NCI-H524 (cell line): ENCODE results near the gene CFC1.
"Not testable (repeated sequence)": the region's sequence is repeated elsewhere in the genome, so short reads cannot be mapped to it uniquely, and the experiment has no call there.

Experiments used
- DNase-seq, 2 experiments: peaks; one replicate each; lab custom pipeline; 2025; lab: John Stamatoyannopoulos, UW

Gene CFC1

DNA sequence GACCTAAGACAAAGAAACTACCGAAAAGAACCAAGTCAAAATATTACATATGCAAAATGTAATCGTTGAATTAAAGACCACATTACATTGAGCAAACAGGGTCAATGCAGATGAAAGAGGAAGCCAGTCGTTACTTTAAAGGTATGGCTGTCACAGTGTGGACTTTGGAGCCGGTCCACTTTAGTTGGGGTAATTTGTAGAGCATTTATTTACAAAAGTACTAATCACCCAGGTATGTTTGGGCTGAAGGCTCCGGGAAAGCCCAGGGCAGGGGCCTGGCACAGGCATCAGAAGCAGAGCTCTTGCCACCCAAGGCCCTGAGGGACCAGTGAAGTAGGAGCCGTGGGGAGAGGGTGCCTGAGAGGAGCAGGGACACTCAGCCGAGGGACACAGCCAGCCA is 15.8 kb downstream of the CFC1 start:
- DNase-seq: not testable (repeated sequence)

DNA sequence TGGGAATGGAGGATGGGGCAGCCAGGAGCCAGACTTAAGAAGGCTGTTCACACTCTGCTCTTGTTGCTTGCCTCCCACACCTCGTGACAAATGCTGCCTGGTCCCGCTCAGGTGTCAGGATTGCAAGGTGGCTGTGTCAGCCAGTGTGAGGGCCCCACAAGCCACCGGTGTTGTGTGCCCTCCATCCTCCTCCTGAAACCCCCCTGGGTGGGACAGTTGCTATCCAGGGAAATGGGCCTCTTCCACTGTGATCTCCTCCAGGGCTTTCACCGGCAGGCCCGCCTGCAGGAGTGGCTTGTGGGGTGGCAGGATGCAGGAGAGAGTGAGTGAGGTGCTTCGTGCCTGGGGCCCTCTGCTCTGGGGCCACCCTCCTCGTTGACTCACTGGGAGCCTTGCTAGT is 16.4 kb downstream of the CFC1 start:
- DNase-seq: not testable (repeated sequence)

DNA sequence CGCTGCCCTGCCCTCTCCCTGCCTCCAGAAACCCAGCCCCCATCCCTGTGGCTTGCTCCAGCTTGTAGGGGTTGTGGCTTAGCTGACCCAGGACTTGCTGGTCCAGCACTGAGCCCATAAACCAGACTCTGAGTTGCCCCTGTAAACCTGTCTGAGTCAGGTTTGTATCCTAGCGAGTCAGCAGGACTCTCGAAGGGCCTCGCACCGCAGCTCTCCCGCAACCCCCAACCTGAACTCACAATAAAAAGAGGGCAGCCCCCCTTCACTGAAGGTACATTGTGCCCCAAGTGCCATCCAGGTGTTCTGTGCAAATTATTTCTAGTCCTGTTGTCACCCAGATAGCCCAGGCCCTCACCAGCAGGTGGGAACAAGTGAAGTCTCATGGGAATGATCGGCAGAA is 17.9 kb downstream of the CFC1 start:
- DNase-seq: not testable (repeated sequence)

DNA sequence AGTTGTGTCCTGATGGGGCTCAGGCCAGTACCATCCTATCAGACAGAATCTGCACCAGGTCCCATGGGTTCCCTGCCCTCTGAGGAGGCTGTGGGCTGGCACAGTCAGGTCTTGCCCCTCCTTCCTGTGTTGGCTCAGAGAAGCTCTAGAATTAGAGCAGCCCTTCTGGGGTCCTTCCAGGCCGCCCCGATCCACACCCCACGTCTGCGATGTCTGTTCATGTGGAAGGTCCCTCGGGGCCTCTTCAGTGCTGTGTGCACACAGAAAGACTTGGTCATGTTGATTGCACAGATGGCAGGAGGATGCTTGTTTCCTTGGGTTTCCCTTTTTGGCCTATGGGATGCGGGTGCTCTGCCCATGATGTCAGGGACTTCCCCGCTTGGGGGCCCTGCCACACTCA is 20.3 kb downstream of the CFC1 start:
- not testable (repeated sequence) for DNase-seq

DNA sequence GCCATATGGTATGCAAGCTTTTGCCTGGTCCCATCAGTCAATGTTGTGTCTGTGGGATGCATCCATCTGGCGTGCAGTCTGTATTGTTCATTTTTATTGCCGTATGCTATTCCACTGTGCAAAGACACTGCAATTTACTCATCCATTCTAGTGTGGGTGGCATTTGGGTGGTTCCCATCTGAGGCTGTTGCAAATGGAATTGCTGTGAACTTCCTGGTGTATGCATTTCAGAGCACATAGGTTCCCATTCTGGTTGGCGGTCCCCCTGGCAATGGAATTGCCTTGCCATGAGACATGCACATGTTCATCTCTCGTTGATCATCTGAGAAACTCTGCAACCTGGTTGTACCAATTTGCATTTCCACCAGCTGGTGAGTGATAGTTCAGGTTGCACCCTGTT is 21.8 kb downstream of the CFC1 start:
- DNase-seq: not testable (repeated sequence)

DNA sequence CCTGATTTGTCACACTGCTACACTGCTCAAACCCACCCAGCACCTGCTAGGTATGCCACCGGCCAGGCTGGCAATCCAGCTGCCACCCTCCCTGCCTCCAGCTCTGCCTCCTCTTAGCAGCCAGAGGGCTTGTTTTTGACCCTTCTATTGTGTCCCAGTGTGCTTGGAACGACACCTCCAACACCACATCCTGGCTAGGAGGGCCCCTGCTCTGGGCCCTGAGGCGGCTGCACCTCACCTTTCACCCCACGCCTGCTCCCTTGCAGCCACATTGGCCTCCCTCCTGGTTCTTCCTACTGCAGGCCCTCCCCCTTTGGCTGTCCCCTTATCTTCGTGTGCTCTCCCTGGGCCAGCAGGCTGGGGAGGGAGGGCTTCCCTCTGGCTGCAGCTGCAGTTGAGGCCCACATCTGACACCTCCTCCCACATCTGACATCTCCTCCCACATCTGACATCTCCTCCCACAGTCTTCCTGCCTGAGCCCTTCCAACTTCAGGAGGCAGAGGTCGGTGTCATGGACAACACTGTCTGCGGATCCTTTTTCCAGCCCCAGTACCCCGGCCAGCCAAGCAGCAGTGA is 23.1 kb downstream of the CFC1 start:
- not testable (repeated sequence) for DNase-seq

DNA sequence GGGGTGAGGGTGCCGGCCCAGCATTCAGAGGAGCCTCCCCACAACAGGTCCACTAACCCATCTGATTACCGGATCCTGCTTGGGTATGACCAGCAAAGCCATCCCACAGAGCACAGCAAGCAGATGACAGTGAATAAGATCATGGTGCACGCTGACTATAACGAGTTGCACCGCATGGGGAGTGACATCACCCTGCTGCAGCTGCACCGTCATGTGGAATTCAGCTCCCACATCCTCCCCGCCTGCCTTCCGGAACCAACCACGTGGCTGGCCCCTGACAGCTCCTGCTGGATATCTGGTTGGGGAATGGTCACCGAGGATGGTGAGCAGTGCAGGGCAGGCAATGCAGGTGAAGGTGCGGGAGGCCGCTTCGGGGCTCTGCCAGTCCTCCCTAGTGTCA is 25.1 kb downstream of the CFC1 start:
- DNase-seq: not testable (repeated sequence)

DNA sequence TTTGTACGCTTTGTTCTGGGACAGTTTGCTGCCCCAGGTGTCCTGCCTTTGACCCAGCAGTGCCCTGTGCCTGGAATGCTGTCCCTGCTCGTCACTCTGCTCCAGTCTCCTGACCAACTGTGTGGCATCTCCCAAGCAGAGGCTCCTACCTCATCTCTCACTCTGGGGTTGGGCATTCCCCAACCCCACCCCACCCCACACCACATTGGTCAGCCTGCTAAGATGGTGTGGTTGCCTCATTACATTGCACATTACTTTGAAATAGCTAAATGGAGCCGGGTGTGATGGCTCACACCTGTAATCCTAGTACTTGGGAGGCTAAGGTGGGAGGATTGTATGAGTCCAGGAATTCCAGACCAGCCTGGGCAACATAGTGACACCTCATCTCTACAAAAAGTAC is 27.4 kb downstream of the CFC1 start:
- not testable (repeated sequence) for DNase-seq

DNA sequence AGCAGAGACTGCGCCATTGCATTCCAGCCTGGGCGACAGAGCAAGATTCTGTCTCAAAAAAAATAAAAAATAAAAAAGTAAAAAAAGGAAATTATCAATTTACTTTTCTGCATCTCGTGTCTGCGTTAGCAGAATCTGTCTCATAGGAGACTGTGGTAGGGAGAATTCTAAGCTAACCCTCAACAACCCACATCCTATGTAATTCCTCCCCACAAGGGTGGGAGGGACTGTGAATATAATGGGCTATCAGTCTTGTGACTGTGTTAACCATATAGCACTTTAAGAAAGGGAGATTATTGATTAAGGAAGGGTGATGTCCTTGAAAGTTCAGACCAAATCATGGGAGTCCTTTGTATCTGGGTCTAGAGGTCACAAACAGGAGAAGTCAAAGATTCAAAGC is 33.2 kb downstream of the CFC1 start:
- not testable (repeated sequence) for DNase-seq

DNA sequence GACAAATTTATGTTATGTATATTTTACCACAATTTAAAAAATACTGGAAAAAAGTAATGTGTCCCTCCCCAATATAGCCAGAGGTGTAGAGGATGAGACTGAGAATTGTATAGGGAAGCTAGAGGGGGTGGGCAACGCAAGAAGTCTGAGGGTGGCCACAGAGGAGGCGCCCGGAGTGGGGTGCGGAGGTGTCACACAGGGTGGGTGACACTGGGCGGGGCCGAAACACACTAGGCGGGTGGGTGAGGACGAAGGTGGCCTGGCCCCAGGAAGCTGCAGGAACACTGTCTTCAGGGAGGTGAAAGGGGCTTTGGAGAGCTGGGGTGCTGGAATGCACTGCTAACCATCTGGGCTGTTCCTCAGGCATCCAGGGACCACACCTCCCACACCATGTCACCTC is 42.9 kb downstream of the CFC1 start:
- not testable (repeated sequence) for DNase-seq

DNA sequence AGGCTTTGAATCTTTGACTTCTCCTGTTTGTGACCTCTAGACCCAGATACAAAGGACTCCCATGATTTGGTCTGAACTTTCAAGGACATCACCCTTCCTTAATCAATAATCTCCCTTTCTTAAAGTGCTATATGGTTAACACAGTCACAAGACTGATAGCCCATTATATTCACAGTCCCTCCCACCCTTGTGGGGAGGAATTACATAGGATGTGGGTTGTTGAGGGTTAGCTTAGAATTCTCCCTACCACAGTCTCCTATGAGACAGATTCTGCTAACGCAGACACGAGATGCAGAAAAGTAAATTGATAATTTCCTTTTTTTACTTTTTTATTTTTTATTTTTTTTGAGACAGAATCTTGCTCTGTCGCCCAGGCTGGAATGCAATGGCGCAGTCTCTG is 45.2 kb downstream of the CFC1 start:
- not testable (repeated sequence) for DNase-seq

DNA sequence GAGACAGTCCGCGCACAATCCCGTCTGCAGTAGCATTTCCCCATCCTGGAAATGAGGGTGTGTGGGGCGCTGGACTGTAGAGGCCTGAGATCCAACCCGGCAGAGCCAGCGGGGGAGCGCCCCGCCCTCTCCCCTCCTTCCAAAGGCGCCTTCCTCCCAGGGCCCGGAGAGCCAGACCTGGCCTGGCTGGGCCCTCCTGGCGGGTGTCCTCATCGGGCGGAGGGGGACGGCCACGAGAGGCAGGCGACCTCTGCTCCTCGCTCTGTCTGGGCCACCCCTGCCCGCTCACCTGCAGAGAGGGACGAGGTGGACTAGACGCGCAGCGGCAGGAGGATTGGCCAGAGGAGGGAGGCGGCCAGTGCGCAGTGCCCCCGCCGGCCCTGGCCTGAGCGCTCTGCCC is 49.9 kb downstream of the CFC1 start:
- DNase-seq: not testable (repeated sequence)

DNA sequence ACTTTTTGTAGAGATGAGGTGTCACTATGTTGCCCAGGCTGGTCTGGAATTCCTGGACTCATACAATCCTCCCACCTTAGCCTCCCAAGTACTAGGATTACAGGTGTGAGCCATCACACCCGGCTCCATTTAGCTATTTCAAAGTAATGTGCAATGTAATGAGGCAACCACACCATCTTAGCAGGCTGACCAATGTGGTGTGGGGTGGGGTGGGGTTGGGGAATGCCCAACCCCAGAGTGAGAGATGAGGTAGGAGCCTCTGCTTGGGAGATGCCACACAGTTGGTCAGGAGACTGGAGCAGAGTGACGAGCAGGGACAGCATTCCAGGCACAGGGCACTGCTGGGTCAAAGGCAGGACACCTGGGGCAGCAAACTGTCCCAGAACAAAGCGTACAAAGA is 51.0 kb downstream of the CFC1 start:
- not testable (repeated sequence) for DNase-seq

DNA sequence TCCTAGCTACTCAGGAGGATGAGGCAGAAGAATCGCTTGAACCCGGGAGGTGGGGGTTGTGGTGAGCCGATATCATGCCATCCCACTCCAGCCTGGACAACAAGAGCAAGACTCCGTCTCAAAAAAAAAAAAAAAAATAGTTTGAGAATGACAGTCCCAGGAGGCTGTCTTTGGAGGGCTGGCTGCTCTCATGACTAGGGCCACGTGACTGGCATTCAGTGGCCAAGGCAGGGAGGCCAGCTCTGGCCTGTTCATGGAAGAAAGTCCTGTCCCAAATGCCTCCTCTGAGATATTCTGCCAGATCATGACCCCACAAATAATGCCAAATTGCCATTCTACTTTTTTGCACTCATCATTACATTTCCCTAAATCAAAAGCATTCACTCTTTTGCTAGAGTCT is 54.4 kb downstream of the CFC1 start:
- DNase-seq: not testable (repeated sequence)

DNA sequence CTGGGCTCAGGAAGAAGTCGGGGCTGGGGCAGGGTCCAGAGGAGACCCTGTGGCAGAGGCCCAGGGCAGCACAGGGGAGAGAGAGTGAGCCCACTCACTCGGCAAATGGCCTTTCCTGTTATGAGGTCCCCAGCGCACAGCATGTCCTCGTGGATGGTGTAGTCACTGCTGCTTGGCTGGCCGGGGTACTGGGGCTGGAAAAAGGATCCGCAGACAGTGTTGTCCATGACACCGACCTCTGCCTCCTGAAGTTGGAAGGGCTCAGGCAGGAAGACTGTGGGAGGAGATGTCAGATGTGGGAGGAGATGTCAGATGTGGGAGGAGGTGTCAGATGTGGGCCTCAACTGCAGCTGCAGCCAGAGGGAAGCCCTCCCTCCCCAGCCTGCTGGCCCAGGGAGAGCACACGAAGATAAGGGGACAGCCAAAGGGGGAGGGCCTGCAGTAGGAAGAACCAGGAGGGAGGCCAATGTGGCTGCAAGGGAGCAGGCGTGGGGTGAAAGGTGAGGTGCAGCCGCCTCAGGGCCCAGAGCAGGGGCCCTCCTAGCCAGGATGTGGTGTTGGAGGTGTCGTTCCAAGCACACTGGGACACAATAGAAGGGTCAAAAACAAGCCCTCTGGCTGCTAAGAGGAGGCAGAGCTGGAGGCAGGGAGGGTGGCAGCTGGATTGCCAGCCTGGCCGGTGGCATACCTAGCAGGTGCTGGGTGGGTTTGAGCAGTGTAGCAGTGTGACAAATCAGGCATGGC is 55.4 kb downstream of the CFC1 start:
- not testable (repeated sequence) for DNase-seq

DNA sequence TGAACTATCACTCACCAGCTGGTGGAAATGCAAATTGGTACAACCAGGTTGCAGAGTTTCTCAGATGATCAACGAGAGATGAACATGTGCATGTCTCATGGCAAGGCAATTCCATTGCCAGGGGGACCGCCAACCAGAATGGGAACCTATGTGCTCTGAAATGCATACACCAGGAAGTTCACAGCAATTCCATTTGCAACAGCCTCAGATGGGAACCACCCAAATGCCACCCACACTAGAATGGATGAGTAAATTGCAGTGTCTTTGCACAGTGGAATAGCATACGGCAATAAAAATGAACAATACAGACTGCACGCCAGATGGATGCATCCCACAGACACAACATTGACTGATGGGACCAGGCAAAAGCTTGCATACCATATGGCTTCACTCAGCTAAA is 56.6 kb downstream of the CFC1 start:
- not testable (repeated sequence) for DNase-seq
